ENCODE data around the gene NTM.

Gene NTM

DNA sequence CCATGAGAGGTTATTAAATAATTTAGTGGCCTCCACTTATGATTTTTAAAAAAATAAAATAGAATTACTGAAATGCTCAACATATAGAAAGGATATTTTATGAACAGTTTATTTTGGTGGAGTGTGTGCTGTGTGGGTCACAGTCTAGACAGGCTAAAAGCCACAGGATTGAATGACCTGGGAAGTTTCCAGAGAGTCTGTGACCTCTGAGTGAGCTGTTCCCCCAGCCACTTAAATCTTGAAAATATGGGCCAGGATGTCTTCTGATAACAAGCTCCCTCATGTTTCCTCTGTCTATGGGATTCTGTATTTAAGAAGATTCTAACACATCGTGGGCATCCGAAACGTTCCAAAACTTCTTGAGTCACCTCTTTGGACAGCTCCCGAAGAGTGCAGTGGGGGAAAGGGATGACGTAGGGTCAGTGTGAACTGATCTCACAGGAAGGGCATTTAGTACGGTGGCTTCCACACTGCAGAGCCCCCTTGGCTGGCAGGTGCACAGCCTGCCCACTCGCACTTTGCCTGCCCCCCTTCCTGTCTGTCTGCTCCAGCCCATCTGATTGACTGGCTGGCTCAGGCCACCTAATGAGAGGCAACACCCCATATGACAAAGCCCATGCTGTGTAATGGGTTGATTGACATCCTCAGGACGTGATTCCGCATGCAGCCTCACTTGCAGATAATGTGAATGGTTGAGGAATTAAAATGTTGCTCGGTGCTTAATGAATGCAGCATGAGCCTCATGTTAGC lies 97.4 kb downstream of the NTM start:
- WGBS (ENCODE audit: extremely low coverage, insufficient coverage, low lambda C conversion rate) = no CpG with 5 or more reads among the region's 10 CpGs
- Histone ChIP-seq H3K4me1 (ENCODE audit: control insufficient read depth, low read depth, low read length) (peaks cover 38% of the 10 kb centered on the region), H3K4me3 (ENCODE audit: low read length) (no peak overlapping the region)

DNA sequence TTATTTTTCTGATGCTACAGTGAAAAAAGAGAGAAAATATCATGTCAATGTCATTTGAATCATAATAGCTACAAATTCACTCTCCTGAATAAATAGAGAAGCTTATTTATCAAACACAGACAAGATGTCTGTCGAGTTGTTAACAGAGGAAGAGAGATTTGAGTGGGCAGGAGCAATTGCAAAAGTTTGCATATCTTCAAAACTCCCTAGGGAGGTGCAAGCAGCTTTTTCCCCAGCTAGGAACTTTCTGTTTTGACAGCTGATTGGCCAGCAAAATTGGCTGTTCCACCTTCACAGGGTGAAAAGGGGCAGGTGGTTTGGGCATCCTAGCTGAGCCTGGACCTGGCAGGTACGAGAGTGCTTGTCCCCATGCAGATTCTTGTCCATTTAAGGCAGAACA lies 98.2 kb downstream of the NTM start:
- no peak overlapping the region for H4K8ac ChIP-seq (ENCODE audit: low read depth, low read length)
- H3K4me2 ChIP-seq (ENCODE audit: low read length) = no peak overlapping the region
- no peak overlapping the region for H3K4ac ChIP-seq (ENCODE audit: low read depth, low read length)
- H3K27ac ChIP-seq (ENCODE audit: low read depth, low read length) = no peak overlapping the region
- H3K4me3 ChIP-seq (ENCODE audit: low read length) = no peak overlapping the region
- H3K4me1 ChIP-seq (ENCODE audit: control insufficient read depth, low read depth, low read length) = peaks cover 35% of the 10 kb centered on the region
- DNase-seq = no peak
- H3K79me2 ChIP-seq (ENCODE audit: control insufficient read depth, insufficient read depth, low read length) = no peaks in the 10 kb centered on the region
- H3K18ac ChIP-seq (ENCODE audit: low read length) = no peak overlapping the region
- H3K56ac ChIP-seq (ENCODE audit: low read length) = no peak overlapping the region
- no peak overlapping the region for H2BK15ac ChIP-seq (replicated peaks; ENCODE audit: low read depth)
- H3K79me1 ChIP-seq (ENCODE audit: low read length) = no peaks in the 10 kb centered on the region
- H4K5ac ChIP-seq (ENCODE audit: low read length) = no peak overlapping the region
- H3K36me3 ChIP-seq (ENCODE audit: control insufficient read depth, insufficient read depth, low read length) = no peaks in the 10 kb centered on the region
- no peak overlapping the region for H2BK120ac ChIP-seq (ENCODE audit: low read depth, low read length)
- no peaks in the 10 kb centered on the region for H3K27me3 ChIP-seq (ENCODE audit: insufficient read depth, low read length, poor library complexity)
- no peak overlapping the region for H3K9ac ChIP-seq (ENCODE audit: low read length)
- no peak overlapping the region for H2BK5ac ChIP-seq (ENCODE audit: low read length)
- no CpG with 5 or more reads among the region's 2 CpGs for WGBS (ENCODE audit: extremely low coverage, insufficient coverage, low lambda C conversion rate)
- H3K23ac ChIP-seq (ENCODE audit: low read length) = no peak overlapping the region
- H2AK5ac ChIP-seq (ENCODE audit: low read length) = no peak overlapping the region

More for the DNA sequence above, 97.4 kb downstream of the NTM start:
- Histone ChIP-seq H3K23ac (ENCODE audit: low read length) (no peak overlapping the region), H3K36me3 (ENCODE audit: control insufficient read depth, insufficient read depth, low read length) (no peaks in the 10 kb centered on the region), H3K56ac (ENCODE audit: low read length) (no peak overlapping the region), H3K4me2 (ENCODE audit: low read length) (no peak overlapping the region), H3K9ac (ENCODE audit: low read length) (no peak overlapping the region), H3K27ac (ENCODE audit: low read depth, low read length) (no peak overlapping the region), H4K8ac (ENCODE audit: low read depth, low read length) (no peak overlapping the region), H4K5ac (ENCODE audit: low read length) (no peak overlapping the region), H3K4ac (ENCODE audit: low read depth, low read length) (no peak overlapping the region), H3K18ac (ENCODE audit: low read length) (no peak overlapping the region), H3K79me2 (ENCODE audit: control insufficient read depth, insufficient read depth, low read length) (no peaks in the 10 kb centered on the region), H3K79me1 (ENCODE audit: low read length) (no peaks in the 10 kb centered on the region), H3K27me3 (ENCODE audit: insufficient read depth, low read length, poor library complexity) (no peaks in the 10 kb centered on the region), H2BK120ac (ENCODE audit: low read depth, low read length) (no peak overlapping the region), H2BK15ac (replicated peaks; ENCODE audit: low read depth) (no peak overlapping the region), H2BK5ac (ENCODE audit: low read length) (no peak overlapping the region), H2AK5ac (ENCODE audit: low read length) (no peak overlapping the region)
- no peak for DNase-seq

DNA sequence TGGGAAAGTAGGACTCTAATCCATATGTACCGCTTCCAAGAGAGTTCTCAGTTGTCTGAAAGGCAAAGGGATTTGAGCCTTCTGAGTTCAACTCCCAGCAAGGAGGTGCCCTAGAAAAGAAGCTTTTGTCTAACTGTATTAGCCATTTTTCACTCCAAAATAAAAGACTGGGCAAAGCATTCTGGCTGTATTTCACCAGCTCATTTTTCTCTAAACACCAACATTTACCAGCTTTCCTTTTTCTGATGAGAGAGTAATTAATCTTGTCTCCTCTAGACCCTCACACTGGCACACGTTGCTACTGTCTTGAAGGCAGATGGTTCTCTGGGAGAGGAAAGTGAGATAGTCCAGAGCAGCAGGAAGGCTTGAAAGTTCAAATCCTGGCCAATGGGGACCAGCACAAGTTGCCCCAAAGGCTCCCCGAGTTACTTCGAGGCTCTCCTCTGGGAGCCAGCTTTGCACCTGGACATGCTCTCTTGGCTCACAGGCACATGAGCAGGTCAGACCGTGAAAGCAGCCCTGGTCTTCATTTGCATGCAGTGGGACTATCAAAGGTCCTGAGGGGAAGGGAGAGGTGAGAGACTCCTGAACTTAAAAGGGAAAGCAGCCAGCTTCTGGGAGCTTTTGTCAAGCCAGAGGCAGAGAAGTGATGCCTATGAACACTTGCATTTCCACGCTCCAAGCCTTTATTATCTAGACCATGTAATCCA lies 100.0 kb downstream of the NTM start:
- no peak overlapping the region for H4K8ac ChIP-seq (ENCODE audit: low read depth, low read length)
- no peak overlapping the region for H3K18ac ChIP-seq (ENCODE audit: low read length)

DNA sequence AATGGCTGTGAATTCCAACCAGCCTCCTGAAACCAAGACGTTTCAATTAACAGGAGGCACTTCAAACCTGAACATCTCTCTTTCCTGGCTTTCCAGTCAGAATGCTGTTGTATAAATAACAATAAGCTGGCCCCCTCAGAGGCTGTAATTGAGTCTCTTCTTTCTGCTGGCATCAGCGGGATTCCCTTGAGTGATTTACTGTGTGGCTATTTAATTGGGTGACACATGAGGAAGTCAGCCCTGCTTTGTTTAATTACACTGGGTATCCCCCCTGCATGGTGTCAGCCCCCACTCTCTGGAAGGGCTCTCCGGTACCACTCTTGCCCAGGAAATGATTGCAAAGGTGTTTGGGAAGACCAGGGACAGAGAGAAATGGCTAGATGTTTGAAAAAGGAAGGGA lies 101.6 kb downstream of the NTM start:
- WGBS (ENCODE audit: extremely low coverage, insufficient coverage, low lambda C conversion rate) = no CpG with 5 or more reads among the region's 3 CpGs
- Histone ChIP-seq H4K5ac (ENCODE audit: low read length) (no peak overlapping the region), H2BK15ac (replicated peaks; ENCODE audit: low read depth) (no peak overlapping the region), H3K4me2 (ENCODE audit: low read length) (no peak overlapping the region), H3K79me2 (ENCODE audit: control insufficient read depth, insufficient read depth, low read length) (no peaks in the 10 kb centered on the region), H3K4me3 (ENCODE audit: low read length) (no peak overlapping the region), H3K36me3 (ENCODE audit: control insufficient read depth, insufficient read depth, low read length) (no peaks in the 10 kb centered on the region), H4K8ac (ENCODE audit: low read depth, low read length) (no peak overlapping the region), H2BK5ac (ENCODE audit: low read length) (no peak overlapping the region), H3K9ac (ENCODE audit: low read length) (no peak overlapping the region), H3K56ac (ENCODE audit: low read length) (no peak overlapping the region), H2AK5ac (ENCODE audit: low read length) (no peak overlapping the region), H3K27ac (ENCODE audit: low read depth, low read length) (no peak overlapping the region), H3K27me3 (ENCODE audit: insufficient read depth, low read length, poor library complexity) (no peaks in the 10 kb centered on the region), H2BK120ac (ENCODE audit: low read depth, low read length) (no peak overlapping the region), H3K4me1 (ENCODE audit: control insufficient read depth, low read depth, low read length) (peaks cover 20% of the 10 kb centered on the region), H3K23ac (ENCODE audit: low read length) (no peak overlapping the region), H3K18ac (ENCODE audit: low read length) (peak overlapping the region; percentile 42), H3K4ac (ENCODE audit: low read depth, low read length) (no peak overlapping the region), H3K79me1 (ENCODE audit: low read length) (no peaks in the 10 kb centered on the region)
- DNase-seq = no peak

More for the DNA sequence above, 100.0 kb downstream of the NTM start:
- Histone ChIP-seq H3K9ac (ENCODE audit: low read length) (no peak overlapping the region), H3K27me3 (ENCODE audit: insufficient read depth, low read length, poor library complexity) (no peaks in the 10 kb centered on the region), H3K79me2 (ENCODE audit: control insufficient read depth, insufficient read depth, low read length) (no peaks in the 10 kb centered on the region), H4K5ac (ENCODE audit: low read length) (no peak overlapping the region), H3K4ac (ENCODE audit: low read depth, low read length) (no peak overlapping the region), H3K36me3 (ENCODE audit: control insufficient read depth, insufficient read depth, low read length) (no peaks in the 10 kb centered on the region), H3K56ac (ENCODE audit: low read length) (no peak overlapping the region), H3K4me1 (ENCODE audit: control insufficient read depth, low read depth, low read length) (peaks cover 25% of the 10 kb centered on the region), H2BK120ac (ENCODE audit: low read depth, low read length) (no peak overlapping the region), H3K4me2 (ENCODE audit: low read length) (no peak overlapping the region), H2BK5ac (ENCODE audit: low read length) (no peak overlapping the region), H3K27ac (ENCODE audit: low read depth, low read length) (no peak overlapping the region), H2BK15ac (replicated peaks; ENCODE audit: low read depth) (no peak overlapping the region), H3K4me3 (ENCODE audit: low read length) (no peak overlapping the region), H3K79me1 (ENCODE audit: low read length) (no peaks in the 10 kb centered on the region), H2AK5ac (ENCODE audit: low read length) (no peak overlapping the region), H3K23ac (ENCODE audit: low read length) (no peak overlapping the region)
- WGBS (ENCODE audit: extremely low coverage, insufficient coverage, low lambda C conversion rate) = no CpG with 5 or more reads among the region's 6 CpGs
- DNase-seq = peak; percentile 64

DNA sequence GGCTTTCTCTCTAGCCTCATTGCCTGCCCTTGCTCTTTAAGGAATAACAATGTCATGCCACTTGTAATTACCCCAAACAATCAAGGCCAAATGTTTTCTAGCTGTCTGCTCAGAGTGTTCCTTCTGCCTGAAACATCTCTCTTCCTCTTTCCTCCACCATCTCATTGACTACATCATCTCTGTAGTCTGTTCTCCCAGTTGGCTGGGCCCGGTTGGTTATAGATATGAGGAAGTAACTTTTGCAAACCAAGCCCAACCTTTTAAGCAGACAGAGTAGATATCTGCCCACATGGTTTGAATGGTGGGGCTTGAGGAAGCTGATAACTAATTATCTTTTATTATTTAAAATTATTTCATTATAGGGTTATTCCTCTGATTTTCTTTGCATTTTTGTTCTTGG lies 104.5 kb downstream of the NTM start:
- Histone ChIP-seq H3K79me2 (ENCODE audit: control insufficient read depth, insufficient read depth, low read length) (no peaks in the 10 kb centered on the region), H3K4me1 (ENCODE audit: control insufficient read depth, low read depth, low read length) (peaks cover 17% of the 10 kb centered on the region), H2BK120ac (ENCODE audit: low read depth, low read length) (no peak overlapping the region), H3K27me3 (ENCODE audit: insufficient read depth, low read length, poor library complexity) (no peaks in the 10 kb centered on the region), H4K8ac (ENCODE audit: low read depth, low read length) (no peak overlapping the region), H3K27ac (ENCODE audit: low read depth, low read length) (no peak overlapping the region), H2BK15ac (replicated peaks; ENCODE audit: low read depth) (no peak overlapping the region), H3K4me2 (ENCODE audit: low read length) (no peak overlapping the region), H3K4me3 (ENCODE audit: low read length) (no peak overlapping the region), H2AK5ac (ENCODE audit: low read length) (no peak overlapping the region), H2BK5ac (ENCODE audit: low read length) (no peak overlapping the region), H3K23ac (ENCODE audit: low read length) (no peak overlapping the region), H3K18ac (ENCODE audit: low read length) (no peak overlapping the region), H3K36me3 (ENCODE audit: control insufficient read depth, insufficient read depth, low read length) (no peaks in the 10 kb centered on the region), H4K5ac (ENCODE audit: low read length) (no peak overlapping the region), H3K56ac (ENCODE audit: low read length) (no peak overlapping the region), H3K9ac (ENCODE audit: low read length) (no peak overlapping the region), H3K79me1 (ENCODE audit: low read length) (no peaks in the 10 kb centered on the region), H3K4ac (ENCODE audit: low read depth, low read length) (no peak overlapping the region)
- no peak for DNase-seq
- no CpG with 5 or more reads among the region's 1 CpG for WGBS (ENCODE audit: extremely low coverage, insufficient coverage, low lambda C conversion rate)

All from mesendoderm (in vitro differentiated cells).